Ureter (tissue), 1 donor: ENCODE data around the gene NOL4L. TPM values are rescaled to one million over a fixed set of nuclear protein-coding genes. Genes with fewer than 3 reads are reported as not detected.
"Not testable (repeated sequence)": the region's sequence is repeated elsewhere in the genome, so short reads cannot be mapped to it uniquely, and the experiment has no call there.

Experiments
- DNase-seq: peaks from one replicate; pipeline ENCODE4 v3.0.0-alpha.2; 2020; ENCODE audit warnings: low spot score
- total RNA-seq: library from RNA; stranded (reverse); gene quantifications from one replicate; pipeline ENCODE4 v1.2.4, GENCODE V29; 2023
- donor health status: DM: yes; HTN: yes; CAD: no.

Gene NOL4L
- total RNA-seq, 1 donor from 2014 or later, result 40.7 TPM

- no peak for DNase-seq
Measured at GRCh38 chr20:32596681-32597252, 11.6 kb upstream of the NOL4L start.

GRCh38 chr20:32595143-32595542, 10.0 kb upstream of the NOL4L start:
- DNase-seq, result no peak

GRCh38 chr20:32594669-32595068, 9.5 kb upstream of the NOL4L start:
- DNase-seq, result not testable (repeated sequence)

GRCh38 chr20:32594204-32594603, 9.1 kb upstream of the NOL4L start:
- DNase-seq, result no peak

- DNase-seq, result not testable (repeated sequence)
Measured at GRCh38 chr20:32592616-32593015, 7.5 kb upstream of the NOL4L start.

GRCh38 chr20:32592022-32592421, 6.9 kb upstream of the NOL4L start:
- no peak for DNase-seq

- DNase-seq, result no peak
Measured at GRCh38 chr20:32589769-32590168, 4.6 kb upstream of the NOL4L start.

GRCh38 chr20:32589256-32589655, 4.1 kb upstream of the NOL4L start:
- DNase-seq, result no peak

GRCh38 chr20:32588040-32588439, 2.9 kb upstream of the NOL4L start:
- no peak for DNase-seq

GRCh38 chr20:32586291-32586690, 1.2 kb upstream of the NOL4L start:
- no peak for DNase-seq

- no peak for DNase-seq
Measured at GRCh38 chr20:32585586-32586127, 524 bp upstream of the NOL4L start.

GRCh38 chr20:32583581-32584070, 1.5 kb downstream of the NOL4L start:
- no peak for DNase-seq

- DNase-seq, result no peak
Measured at GRCh38 chr20:32582659-32583580, 2.2 kb downstream of the NOL4L start.

- DNase-seq, result no peak
Measured at GRCh38 chr20:32581839-32582658, 3.1 kb downstream of the NOL4L start.

GRCh38 chr20:32580970-32581838, 3.9 kb downstream of the NOL4L start:
- no peak for DNase-seq

- no peak for DNase-seq
Measured at GRCh38 chr20:32580219-32580969, 4.7 kb downstream of the NOL4L start.

GRCh38 chr20:32578840-32579390, 6.2 kb downstream of the NOL4L start:
- DNase-seq, result no peak

GRCh38 chr20:32578062-32578461, 7.1 kb downstream of the NOL4L start:
- DNase-seq, result not testable (repeated sequence)

GRCh38 chr20:32577657-32578056, 7.5 kb downstream of the NOL4L start:
- DNase-seq, result no peak

- no peak for DNase-seq
Measured at GRCh38 chr20:32577023-32577422, 8.1 kb downstream of the NOL4L start.
